DMS53 (cell line): ENCODE data around the gene LMF1.

Experiments used
- DNase-seq: peaks from one replicate; lab custom pipeline; 2025; lab: John Stamatoyannopoulos, UW

Gene LMF1

DNA sequence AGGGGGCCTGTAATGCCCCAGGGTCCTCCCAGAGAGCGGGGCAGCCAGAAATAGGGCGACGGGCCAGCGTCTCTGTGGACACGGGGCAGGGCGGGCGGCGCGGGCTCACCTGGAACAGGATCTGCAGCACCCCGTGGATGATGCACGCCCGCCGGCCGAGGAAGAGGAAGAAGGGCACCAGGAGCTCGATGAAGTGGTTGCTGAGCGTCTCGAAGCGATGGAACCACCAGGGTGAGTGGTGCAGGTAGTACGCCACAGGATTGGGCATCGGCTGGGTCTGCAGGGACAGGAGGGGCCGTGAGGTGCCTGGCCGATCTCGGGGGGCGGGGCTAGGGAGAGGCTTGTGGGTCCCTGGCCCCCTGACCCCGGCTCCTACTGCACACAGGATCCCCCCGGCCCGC, 91.3 kb downstream of the LMF1 start:
- no peak for DNase-seq

DNA sequence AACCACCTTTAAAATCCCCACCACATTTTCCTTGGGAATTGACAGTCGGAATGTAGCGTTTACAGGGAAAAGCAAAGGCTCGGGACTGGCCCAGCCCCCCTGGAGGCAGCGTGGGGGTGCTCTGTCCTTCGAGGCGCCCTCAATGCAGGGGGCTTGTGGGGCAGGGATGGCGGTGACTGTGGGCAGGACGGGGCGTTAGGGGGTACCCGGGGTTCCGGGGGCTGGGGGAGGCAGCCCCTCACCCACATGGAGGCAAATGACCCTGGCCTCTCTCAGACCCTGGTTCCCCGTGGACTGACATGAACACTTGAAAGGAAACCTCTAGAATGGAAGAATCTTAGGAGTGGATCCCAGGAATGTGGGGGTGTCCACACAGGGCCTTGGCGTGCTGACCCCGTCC, 91.9 kb downstream of the LMF1 start:
- no peak for DNase-seq

DNA sequence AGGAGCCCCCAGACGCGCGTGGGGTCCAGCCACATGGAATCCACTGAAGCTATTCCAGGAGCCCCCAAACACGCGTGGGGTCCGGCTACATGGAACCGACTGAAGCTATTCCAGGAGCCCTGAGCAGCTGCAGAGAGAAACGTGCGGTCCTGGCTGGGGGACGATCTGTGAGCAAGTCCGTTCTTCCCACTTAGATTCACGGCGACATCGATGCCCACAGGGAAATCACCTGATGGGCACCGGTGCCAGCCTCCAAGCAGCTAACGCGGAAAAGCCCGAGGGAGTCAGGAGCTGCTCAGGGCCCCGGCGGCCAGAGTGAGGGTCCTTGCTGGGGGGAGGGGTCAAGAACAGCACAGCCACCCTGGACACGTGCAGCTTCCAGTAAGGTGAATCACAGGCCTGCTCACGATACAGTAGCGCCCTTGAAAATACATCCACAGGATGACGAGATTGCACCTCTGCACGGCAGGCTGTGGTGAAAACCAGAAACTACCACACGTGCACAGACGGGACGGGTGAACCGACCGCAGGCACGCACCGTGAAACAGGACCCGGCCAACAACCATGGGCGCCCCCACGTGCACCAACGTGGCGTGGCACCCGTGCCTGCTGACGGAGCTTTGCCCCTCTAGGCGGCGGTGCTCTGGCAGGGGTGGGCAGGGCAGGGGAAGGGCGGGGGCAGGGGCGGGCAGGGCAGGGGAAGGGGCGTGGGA, 92.6 kb downstream of the LMF1 start:
- DNase-seq = peak; percentile 38

DNA sequence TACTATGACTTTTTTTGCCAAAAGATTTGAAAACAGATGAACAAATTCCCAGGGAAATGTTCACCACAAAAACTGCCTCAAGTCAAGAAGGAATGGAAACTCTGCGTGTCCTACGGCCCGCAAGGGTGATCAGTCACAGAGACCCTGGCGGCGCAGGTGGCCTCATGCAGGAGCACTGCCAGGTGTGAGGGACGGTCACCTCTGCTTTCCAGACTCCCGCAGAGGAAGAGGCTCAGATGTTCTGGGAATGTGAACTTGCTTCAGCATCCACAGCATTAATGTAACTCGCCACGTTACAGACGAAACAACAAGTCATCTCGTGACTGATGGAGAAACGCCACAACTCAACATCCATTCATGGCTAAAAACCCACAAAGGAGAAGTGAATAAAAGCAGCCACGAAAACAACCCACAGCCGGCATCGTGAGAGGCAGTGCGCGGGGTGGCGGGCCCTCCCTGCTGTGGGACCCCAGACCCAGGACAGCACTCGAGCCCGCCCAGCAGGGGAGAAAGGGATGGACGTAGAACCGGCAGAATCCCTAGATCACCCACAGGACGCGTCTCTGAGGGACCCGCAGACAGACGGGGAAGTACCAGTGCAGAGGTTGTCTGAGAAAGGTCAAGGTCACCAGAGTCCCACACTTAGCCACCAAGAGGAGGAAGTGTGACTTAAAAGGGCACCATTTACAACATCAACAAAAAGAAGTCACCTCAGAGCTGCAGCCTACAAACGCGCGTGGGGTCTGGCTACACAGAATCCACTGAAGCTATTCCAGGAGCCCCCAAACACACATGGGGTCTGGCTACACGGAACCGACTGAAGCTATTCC, 93.3 kb downstream of the LMF1 start:
- no peak for DNase-seq

DNA sequence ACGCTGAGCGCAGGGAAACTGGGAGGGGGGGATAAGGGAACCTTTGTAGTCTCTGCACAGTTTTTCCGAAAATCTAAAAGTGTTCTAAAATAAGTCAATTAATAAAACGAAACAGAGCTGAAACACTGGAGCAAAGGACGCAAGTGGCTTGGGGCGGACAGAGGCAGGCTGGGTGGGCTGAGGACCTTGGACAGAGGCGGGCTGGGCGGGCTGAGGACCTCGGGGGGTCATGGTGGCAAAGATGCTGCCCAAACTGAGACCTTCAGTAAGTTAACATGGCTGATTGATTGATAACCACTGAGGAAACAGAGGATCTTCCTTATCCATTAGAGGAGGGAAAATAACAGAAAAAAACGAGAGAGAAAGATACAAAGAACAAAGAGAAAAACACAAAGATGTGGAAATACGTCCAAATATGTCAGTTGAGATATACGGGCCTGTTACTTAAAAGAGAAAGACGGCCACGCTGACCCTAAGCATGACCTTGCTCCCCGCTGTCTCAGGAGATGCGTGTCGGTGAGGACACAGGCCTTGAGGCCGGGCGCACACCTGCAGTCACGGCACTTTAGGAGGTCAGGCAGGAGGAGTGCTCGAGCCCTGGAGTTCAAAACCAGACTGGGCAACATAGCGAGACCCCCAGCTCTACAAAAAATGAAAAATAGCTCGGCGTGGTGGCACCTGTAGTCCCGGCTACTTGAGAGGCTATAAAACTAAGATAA, 94.1 kb downstream of the LMF1 start:
- no peak for DNase-seq

DNA sequence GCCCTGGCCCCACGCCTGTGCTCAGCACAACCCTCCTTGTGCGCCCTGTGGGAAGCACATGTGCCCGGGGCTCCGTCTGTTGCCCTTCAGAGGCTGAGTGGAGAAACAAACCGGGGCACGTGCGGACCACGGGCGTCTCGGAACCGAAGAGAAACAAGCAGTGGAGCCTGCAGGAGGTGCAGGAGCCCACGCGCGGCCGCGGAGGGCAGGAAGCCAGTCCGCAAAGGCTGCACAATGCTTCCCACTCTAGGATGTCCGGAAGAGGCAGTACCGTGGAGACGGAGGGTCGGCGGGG, 94.8 kb downstream of the LMF1 start:
- DNase-seq = no peak

DNA sequence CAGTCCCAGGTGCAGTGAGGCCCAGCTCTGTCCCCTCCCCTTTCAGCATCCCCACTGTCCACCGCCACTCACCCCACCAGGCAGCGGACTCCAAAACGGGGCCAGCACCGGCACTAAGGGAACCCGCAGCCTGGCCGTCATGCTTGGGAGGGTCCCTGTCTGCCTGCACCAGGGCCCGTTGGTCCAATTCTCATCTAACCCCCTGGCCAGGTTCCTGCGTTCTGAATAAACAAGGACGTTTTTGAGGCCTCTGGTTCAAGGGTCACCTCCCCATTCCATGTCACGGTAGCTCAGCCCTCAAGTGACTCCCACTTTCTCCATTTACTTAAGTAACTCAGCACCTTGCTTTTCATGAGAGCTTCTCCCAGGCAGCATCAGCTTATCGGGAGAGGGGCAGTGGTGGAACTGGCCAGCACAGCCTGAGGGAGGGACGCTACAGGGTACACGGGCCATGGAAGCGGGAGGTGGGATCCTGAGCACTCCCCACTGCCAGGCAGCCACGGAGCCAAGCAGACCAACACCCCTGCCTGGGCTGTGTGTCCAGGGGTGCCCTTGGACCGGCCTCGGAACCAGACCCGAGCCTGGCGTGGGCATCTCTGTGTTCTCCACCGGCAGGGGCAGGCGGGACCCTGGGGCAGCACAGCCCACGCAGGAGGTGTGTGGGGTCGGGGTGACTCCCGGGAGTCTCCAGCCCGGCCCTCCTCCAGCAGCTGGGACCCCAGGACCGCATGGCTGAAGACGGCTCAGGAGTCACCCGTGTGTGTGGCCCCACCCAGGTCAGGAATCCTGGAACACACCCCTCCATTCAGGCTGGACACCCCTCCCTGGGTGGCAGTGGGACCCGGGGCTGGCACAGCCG, 95.4 kb downstream of the LMF1 start:
- no peak for DNase-seq

DNA sequence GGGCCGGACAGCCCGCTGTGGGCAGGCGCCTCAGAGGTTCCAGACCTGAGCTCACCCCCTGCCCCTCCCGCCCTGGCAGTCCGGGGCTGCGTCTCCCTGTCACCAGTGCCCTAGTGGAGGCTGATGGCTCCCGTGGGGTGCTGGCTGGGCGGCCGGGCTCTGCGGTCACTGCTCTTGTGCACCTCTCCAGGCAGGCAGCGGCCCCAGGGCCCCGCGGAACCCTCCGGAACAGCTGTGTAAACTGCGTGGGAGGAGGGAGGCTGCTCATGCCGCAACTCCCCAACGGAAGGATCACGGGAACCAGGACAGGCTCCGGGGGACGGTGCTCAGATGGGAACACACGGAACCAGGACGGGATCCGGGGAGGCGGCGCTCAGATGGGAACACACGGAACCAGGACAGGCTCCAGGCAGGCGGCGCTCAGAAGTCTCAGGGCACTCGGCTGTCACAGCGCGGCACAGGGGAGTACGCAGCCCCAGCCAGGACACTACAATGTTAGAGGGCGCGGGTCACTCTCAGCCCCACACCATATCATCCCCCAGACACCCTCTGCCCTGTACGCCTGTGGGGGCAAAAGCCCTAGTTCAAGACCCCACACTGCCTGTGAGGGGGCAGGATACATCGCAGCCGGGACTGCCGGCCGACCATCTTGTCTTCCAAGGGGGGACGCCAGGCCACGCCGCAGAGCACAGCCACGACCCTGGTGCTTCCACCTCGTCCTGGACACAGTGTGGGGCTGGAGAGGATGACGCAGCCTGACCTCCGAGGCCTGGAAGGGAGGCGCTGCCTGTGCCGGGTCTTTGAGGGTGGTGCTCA, 96.2 kb downstream of the LMF1 start:
- peak; percentile 34 for DNase-seq

DNA sequence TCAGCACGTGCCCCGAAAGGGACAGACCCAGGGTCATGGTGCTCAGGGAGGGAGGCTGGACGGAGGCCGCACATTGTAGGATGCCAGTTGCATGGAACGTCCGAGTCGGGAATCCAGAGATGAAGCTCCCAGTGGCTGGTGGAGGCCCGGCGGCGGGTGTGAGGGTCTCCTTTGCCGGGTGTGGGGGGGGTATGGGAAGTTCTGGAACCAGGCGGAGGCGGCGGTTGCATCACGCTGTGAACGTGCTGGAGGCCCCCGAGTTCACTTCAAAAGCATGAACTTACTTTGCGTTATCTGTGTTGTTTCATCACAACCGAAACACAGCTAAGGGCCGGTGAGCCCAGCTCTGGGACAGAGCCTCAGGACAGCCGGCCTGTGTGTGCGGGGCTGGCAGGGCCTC, 96.9 kb downstream of the LMF1 start:
- DNase-seq = no peak

DNA sequence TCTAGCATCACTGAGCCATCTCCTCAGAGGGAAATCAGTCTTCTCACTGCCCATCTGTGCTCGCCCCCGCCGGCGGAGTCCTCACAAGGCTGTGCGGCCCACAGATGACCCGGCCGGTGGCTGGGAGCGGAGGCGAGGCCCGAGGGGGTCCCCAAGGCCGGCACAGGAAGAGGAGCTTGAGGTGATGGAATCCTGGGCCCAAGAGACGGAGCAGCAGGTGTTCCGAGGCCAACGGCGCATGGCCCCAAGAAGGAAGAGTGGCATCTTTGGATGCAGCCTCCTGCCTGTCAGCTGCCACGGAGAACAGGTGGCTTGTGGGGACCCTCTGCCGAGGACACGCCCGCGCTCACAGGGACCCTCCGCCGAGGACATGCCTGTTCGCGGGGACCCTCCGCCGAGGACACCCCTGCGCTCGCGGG, 97.5 kb downstream of the LMF1 start:
- no peak for DNase-seq

DNA sequence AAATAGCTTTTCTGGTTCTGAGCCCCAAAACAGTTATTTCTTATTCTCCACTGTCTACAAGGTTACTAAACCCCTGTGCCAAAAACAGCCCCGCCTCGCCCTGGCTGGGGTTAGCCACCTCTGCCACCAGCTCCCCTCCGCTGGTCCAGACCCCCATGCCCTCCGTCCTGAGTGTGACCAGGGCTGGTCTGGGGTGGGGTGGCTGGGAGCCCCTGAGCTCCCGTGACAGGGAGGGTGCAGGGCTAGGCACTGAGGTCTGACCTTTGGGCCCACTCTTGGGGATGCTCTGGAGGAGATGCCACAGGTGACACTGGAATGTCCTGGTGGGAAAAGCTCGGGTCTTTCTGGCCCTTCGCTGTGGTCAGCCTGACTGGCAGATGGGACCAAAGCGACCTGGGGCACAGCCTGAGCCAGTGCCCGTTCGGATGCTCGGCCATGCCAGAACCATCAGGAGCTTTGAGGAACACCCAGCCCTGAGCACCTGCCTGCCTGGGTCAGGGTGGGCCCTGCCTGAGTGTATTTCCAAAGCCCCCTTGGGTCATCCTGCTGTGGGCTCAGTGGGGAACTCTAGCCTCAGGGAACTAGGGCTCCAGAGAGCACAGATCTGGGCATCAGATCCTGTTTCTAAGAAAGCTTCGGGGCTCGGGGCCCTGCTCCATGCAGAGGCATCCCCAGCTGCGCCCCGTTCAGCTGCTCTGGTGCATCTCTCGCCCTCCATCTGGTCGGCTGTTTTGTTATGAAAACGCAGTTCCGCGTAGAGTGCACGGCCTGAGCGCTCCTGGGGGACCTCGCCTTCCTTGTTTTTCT, 98.1 kb downstream of the LMF1 start:
- no peak for DNase-seq

DNA sequence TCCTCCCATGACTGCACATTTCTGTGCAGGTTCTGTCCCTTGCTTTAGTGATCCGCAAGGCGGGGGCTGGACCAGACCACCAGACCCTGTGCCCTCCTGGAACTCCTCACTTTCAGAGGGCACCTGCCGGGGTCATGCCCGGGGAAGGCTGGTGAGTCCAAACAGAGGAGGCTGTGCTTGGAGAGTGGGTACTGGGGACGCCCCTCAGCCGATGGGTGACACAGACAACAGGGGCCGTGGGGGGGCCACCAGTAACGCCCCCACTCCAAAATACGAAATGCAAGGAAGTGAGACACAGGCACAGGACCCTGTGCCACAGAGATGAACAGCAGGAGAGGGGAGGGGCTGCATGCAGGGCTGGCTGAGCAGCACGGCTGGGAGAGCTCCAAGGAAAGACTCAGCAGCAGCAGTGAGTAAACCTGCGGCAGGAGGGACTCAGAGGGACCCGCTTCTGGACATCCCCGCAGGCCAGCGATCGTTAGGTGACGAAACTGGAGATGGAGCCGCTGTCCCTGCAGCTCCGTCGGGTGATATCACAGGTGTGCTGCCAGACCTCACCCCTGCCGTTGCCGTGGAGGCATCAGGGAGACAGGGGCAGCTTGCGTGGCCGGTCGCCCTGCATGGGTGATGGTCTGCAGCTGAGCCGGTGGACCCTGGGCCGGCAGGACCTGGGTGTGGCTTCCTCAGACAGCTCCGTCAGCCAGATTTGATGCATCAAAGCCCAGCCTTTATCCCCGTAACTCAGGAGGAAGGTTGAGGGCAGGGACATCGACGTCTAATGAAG, 99.0 kb downstream of the LMF1 start:
- DNase-seq = no peak

DNA sequence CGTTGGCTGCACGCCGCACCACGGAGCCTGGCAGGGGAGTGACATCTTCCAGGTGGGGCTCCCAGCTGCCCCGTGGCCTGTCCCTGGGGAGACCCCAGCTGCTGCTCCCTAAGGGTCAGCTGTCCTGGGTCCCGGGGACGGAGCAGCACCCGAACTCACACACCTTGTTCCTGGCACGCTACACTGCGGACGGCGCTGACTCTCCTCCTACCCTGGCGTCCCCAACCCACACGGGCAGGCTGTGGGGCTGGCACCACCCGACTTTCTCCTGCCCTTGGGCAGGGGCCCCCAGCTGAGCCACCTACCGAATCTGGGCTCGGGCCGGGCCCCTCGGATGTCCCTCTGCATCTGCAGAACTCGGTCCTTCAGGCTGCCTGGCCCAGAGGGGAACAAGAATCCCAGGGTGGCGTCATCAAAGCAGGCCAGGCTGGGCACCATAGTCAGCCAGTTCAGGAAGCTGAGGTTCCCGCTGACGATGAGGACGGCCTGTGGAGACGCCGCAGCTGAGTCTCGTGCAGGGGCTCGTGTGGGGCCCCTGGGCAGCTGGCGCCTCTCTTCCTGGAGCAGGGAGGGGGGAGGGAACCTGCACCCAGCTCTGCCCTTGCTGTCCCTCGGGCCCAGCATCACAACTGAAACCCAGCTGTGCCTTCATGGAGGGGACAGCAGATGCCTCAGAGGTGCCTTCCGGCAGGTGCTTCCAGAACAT, 99.8 kb downstream of the LMF1 start:
- no peak for DNase-seq

DNA sequence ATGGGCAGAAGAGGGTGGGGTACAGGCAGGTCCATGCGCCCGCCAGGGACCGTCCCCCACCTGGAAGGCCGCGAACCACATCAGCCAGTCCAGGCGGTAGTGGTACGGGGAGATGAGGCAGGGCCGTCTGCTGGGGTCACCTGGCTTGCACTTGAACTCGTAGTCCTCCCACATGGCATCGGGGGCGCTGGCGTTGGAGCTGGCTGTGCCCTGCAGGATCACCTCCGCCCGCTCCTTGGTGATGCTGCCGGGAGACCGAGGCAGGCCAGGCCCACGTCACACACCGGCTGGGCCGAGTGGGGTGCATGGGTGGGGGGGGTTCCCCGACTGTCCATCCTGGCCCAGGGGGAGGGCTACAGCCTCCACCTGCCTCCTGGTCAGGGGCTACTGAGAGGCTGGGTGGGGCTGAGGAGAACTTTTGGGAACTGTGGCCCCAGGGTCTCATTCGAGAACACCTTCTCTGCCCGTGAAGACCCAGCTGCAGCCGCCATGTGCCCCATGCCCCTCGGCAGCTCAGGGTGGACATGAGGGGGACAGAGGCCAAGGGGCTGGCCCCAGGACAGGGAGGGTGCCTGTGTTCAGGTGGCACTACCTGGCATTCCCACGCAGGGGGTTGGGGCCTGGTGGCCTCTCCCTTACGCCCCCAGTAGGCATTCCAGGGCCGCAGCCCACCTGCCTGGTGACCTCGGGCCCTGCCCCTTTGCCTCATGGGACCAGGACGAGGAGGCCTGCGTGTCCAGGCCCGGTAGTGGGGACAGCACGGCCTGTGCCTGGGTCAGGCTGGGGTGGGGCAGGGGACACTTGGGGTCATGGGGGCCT, 100.8 kb downstream of the LMF1 start:
- no peak for DNase-seq

DNA sequence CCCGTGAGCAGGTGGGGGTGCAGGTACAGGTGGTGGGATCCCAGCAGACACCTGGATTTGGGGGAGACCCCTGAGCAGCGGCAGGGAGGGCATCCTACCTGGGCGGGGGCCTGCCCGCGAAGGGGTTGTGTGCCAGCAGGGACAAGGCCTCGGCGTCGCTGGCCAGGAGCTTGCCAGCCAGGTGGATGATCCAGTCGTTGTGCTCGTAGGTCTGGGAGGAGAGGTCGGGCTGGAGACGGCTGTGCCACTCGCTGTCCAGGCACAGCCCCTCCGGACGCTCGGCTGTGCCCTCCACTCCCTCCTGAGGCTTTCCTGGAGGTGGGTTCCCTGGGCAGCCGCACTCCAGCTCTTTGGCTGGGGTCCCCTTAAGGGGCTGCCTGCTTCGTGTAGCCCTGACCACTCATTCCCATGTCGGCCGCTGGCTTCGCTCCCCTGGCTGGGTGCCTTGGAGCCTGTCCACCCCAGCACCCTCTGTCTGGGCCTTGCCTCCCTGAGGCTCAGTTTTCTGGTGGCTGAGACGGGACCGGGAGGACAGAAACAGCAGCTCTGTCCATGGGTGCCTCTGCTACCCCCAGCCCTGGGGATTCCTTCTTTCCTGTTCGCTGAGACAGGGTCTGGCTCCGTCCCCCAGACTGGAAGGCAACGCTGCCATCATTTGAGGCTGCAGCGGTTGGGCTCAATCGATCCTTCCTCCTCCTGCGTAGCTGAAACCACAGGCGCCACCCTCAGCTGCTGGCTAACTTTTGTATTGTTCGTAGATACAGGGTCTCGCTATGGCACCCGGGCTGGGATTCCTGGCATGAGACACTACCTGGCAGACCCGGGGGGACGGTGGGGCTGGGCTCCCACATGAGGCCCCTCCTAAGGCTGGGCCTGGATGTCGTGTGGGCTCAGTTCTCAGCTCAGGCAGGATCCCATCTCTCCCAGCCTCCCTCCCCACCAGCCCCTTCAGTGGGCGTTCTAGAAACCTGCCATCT, 101.7 kb downstream of the LMF1 start:
- no peak for DNase-seq

DNA sequence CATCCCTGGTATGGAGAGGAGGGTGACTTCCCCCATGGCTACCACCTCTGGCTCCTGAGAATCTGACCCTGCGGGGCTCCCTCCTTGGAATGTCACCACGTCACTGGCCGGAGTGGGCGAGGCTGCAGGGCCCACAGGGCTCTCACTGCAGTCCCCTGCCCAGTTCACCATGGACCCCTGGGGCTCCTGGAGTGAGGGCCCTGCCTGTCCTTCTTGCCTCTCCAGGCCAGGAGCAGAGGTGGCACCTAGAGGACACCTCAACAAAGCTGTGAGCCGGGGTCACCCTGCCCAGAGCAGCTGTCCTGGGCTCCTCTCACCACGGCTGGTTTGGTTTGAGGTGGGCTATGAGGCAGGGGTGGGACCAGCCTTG, 102.4 kb downstream of the LMF1 start:
- DNase-seq = no peak
